Adrenal gland (tissue), 12 donors: ENCODE data around the gene PPIP5K1. TPM values are rescaled to one million over a fixed set of nuclear protein-coding genes. Genes with fewer than 3 reads are reported as not detected.

ENCODE experiments used
- DNase-seq, 7 donors: peaks; one replicate each; pipeline ENCODE4 v3.0.0-alpha.2; 2019 to 2020
- H3K27ac ChIP-seq, 5 donors: fragments of 200-600 bp; sonication (generic) in 4 of 5; 1 replicate in 3 of 5; 2 replicates in 2 of 5; pipeline versions ENCODE4 v1.5.1 to v1.8.0; 2016 to 2020; ENCODE audit warnings: mild to moderate bottlenecking in 1 of 5
- H3K27me3 ChIP-seq: fragments of 200-600 bp; 2 replicates; pipeline ENCODE4 v1.8.0; 2021
- H3K36me3 ChIP-seq, 2 donors: fragments of 200-600 bp; replicated peaks in 1 of 2; 1 replicate in 1 of 2; 2 replicates in 1 of 2; pipeline versions ENCODE4 v1.5.1 to v1.8.0; 2018 to 2022
- H3K4me1 ChIP-seq, 2 donors: fragments of 200-600 bp; replicated peaks in 1 of 2; 1 replicate in 1 of 2; 2 replicates in 1 of 2; pipeline versions ENCODE4 v1.5.1 to v1.8.0; 2018 to 2021
- H3K4me3 ChIP-seq, 4 donors: fragments of 200-600 bp; sonication (generic) in 3 of 4; one replicate each; pipeline ENCODE4 v1.5.1; 2016 to 2018
- H3K9me3 ChIP-seq, 3 donors: fragments of 200-600 bp; sonication (generic) in 1 of 3; replicated peaks in 1 of 3; 1 replicate in 2 of 3; 2 replicates in 1 of 3; pipeline versions ENCODE4 v1.5.1 to v1.8.0; 2016 to 2021
- CTCF ChIP-seq, 6 experiments: fragments of 450-650 bp in 4 of 6; fragments of 200-600 bp in 2 of 6; sonication (generic) in 1 of 6; IDR thresholded peaks; 1 replicate in 5 of 6; 2 replicates in 1 of 6; pipeline versions ENCODE4 v1.5.1 to v1.8.0; 2016 to 2021; ENCODE audit warnings: antibody characterized with exemption in 6 of 6, mild to moderate bottlenecking in 2 of 6, moderate library complexity in 1 of 6
- POLR2A ChIP-seq, 2 donors: fragments of 450-650 bp; IDR thresholded peaks; one replicate each; pipeline ENCODE4 v1.6.1; 2017; ENCODE audit warnings: antibody characterized with exemption in 2 of 2, mild to moderate bottlenecking in 2 of 2, moderate library complexity in 1 of 2
- WGBS, 4 donors: extraction: QIAGEN DNeasy Blood & Tissue Kit in 2 of 4; methylation state at CpG; one replicate each; pipeline versions ENCODE4 v1.1.5 to v1.1.7; 2013 to 2017; 5-methylcytosine and 5-hydroxymethylcytosine counted together
- intact Hi-C, 2 donors: fragments of 100-400 bp; cut with DNase I; formaldehyde crosslinking; loops; one replicate each; pipeline versions ENCODE4 v1.14.1 to v1.15.0; 2022 to 2023
- polyA plus RNA-seq, 3 donors: library from polyadenylated mRNA; stranded (reverse); fragments of 200-250 nt in 2 of 3; fragments of 350-450 nt in 1 of 3; fragmentation: Illumina TruSeq in 1 of 3; extraction: RNeasy Lipid Tissue Mini Kit (QIAGEN cat#74804) in 1 of 3; gene quantifications; one replicate each; pipeline ENCODE4 v1.2.3, GENCODE V29; 2013 to 2014
- total RNA-seq, 9 donors: library from RNA; depleted of rRNA in 4 of 9; stranded (reverse); fragments of >200 nt in 4 of 9; fragments of 120-200 nt in 1 of 9; fragmentation: NEBNext Ultra II Directional in 1 of 9; extraction: Animal tissue kit (Norgen Biotek cat#: 25700) in 1 of 9; gene quantifications; one replicate each; pipeline versions ENCODE4 v1.1.0 to v1.2.4, GENCODE V29; 2013 to 2023
- donor health status: healthy with polysubstance abuse.
- donor health status: Bipolar disorder and iron deficiency.
- donor health status: DM: yes; HTN: yes; CAD: no.
- donor health status: DM: no; HTN: no; CAD: no.
- donor health status: DM: no; HTN: no; CAD: no.
- donor health status: DM: yes; HTN: yes; CAD: no.

Gene PPIP5K1
- total and polyA plus RNA-seq, 12 donors = 15.4 to 63.8 (median 29.0) TPM

- intact Hi-C loops = no loop called here
- H3K27me3 ChIP-seq = no peaks in the 10 kb centered on the region
- no peaks in the 10 kb centered on the region for H3K4me1 ChIP-seq
- no peak overlapping the region for H3K27ac ChIP-seq
- 39 to 60% (median 45%) methylated on average over 7 of the region's 7 CpGs for WGBS, 4 donors
- no peaks in the 10 kb centered on the region for H3K9me3 ChIP-seq
- peak in 1 of 7 donors; percentile 48 for DNase-seq
- no peak overlapping the region for H3K4me3 ChIP-seq
- TF ChIP-seq CTCF (IDR thresholded peaks at IDR 0.05) (no peak), POLR2A (IDR thresholded peaks at IDR 0.05) (no peak)
- H3K36me3 ChIP-seq = peaks cover 0 to 19% of the 10 kb centered on the region in 2 donors
Measured at GRCh38 chr15:43531018-43531670, 58.9 kb downstream of the PPIP5K1 start.

- WGBS, 4 donors = 73 to 81% (median 77%) methylated on average over 12 of the region's 12 CpGs
- peaks cover 0 to 14% of the 10 kb centered on the region in 2 donors for H3K36me3 ChIP-seq
- no peak overlapping the region for H3K4me3 ChIP-seq
- DNase-seq = peak in 1 of 7 donors; percentile 41
- no peak overlapping the region for H3K27ac ChIP-seq
- intact Hi-C loops = no loop called here
- TF ChIP-seq POLR2A (IDR thresholded peaks at IDR 0.05) (no peak), CTCF (IDR thresholded peaks at IDR 0.05) (no peak)
- H3K27me3 ChIP-seq = no peaks in the 10 kb centered on the region
- H3K4me1 ChIP-seq = no peaks in the 10 kb centered on the region
- no peaks in the 10 kb centered on the region for H3K9me3 ChIP-seq
Measured at GRCh38 chr15:43529587-43530345, 60.2 kb downstream of the PPIP5K1 start.

GRCh38 chr15:43529141-43529540 lies 60.9 kb downstream of the PPIP5K1 start:
- Histone ChIP-seq H3K36me3 (peaks cover 0 to 7% of the 10 kb centered on the region in 2 donors), H3K27ac (no peak overlapping the region), H3K27me3 (no peaks in the 10 kb centered on the region), H3K4me3 (no peak overlapping the region), H3K4me1 (no peaks in the 10 kb centered on the region), H3K9me3 (no peaks in the 10 kb centered on the region)
- peak in 1 of 7 donors; percentile 45 for DNase-seq
- 93 to 96% (median 94%) methylated on average over 13 to 15 of the region's 15 CpGs for WGBS, 4 donors
- intact Hi-C loops = no loop called here
- TF ChIP-seq POLR2A (IDR thresholded peaks at IDR 0.05) = no peak
- no peak for TF ChIP-seq CTCF (IDR thresholded peaks at IDR 0.05)

- DNase-seq = peak in 1 of 7 donors; percentile 44
- intact Hi-C loops = no loop called here
- no peak overlapping the region for H3K4me3 ChIP-seq
- no peaks in the 10 kb centered on the region for H3K4me1 ChIP-seq
- H3K9me3 ChIP-seq = no peaks in the 10 kb centered on the region
- H3K27ac ChIP-seq = no peak overlapping the region
- no peak for TF ChIP-seq POLR2A (IDR thresholded peaks at IDR 0.05)
- TF ChIP-seq CTCF (IDR thresholded peaks at IDR 0.05) = no peak
- H3K36me3 ChIP-seq = peaks cover 0 to 2% of the 10 kb centered on the region in 2 donors
- no peaks in the 10 kb centered on the region for H3K27me3 ChIP-seq
- WGBS, 4 donors = 86 to 100% (median 90%) methylated on average over 3 to 11 of the region's 11 CpGs
Measured at GRCh38 chr15:43528542-43529007, 61.4 kb downstream of the PPIP5K1 start.
